GM21367 (cell line): ENCODE data around the gene PRAMEF5.
"Not testable (repeated sequence)": the region's sequence is repeated elsewhere in the genome, so short reads cannot be mapped to it uniquely, and the experiment has no call there.

Experiments
- ATAC-seq: cut with Tn5 transposase; IDR thresholded peaks from one replicate; pipeline ENCODE4 v1.9.1; 2021; ENCODE audit not compliant: unreplicated experiment

The PRAMEF5 gene

GRCh38 chr1:13253898-13254297 lies at the start of gene PRAMEF5:
PRAMEF5 (plus strand) TSS chr1:13254198; CDS start chr1:13259269, 5,071 bp downstream.
- not testable (repeated sequence) for ATAC-seq

GRCh38 chr1:13208712-13209111 lies 45.3 kb upstream of the PRAMEF5 start:
- not testable (repeated sequence) for ATAC-seq

- not testable (repeated sequence) for ATAC-seq
Measured at GRCh38 chr1:13216619-13217018, 37.4 kb upstream of the PRAMEF5 start.

GRCh38 chr1:13219203-13219602 lies 34.8 kb upstream of the PRAMEF5 start:
- not testable (repeated sequence) for ATAC-seq

- not testable (repeated sequence) for ATAC-seq
Measured at GRCh38 chr1:13222788-13223187, 31.2 kb upstream of the PRAMEF5 start.

- ATAC-seq, result no peak
Measured at GRCh38 chr1:13224480-13225060, 29.4 kb upstream of the PRAMEF5 start.

GRCh38 chr1:13225675-13226204 lies 28.3 kb upstream of the PRAMEF5 start, which contains the start of gene PRAMEF18:
PRAMEF18 (minus strand) TSS chr1:13226154; CDS start chr1:13226106, 48 bp downstream.
- not testable (repeated sequence) for ATAC-seq

GRCh38 chr1:13227271-13228055 lies 26.5 kb upstream of the PRAMEF5 start:
- not testable (repeated sequence) for ATAC-seq

- no peak for ATAC-seq
Measured at GRCh38 chr1:13228343-13228781, 25.6 kb upstream of the PRAMEF5 start.

GRCh38 chr1:13230096-13230495 lies 23.9 kb upstream of the PRAMEF5 start:
- ATAC-seq, result not testable (repeated sequence)

- ATAC-seq, result not testable (repeated sequence)
Measured at GRCh38 chr1:13230601-13231000, 23.4 kb upstream of the PRAMEF5 start.

- not testable (repeated sequence) for ATAC-seq
Measured at GRCh38 chr1:13231061-13231750, 22.8 kb upstream of the PRAMEF5 start.

- ATAC-seq, result not testable (repeated sequence)
Measured at GRCh38 chr1:13232056-13232455, 21.9 kb upstream of the PRAMEF5 start.

- not testable (repeated sequence) for ATAC-seq
Measured at GRCh38 chr1:13234057-13234456, 19.9 kb upstream of the PRAMEF5 start.

- ATAC-seq, result not testable (repeated sequence)
Measured at GRCh38 chr1:13237572-13237971, 16.4 kb upstream of the PRAMEF5 start.

GRCh38 chr1:13239633-13240032 lies 14.4 kb upstream of the PRAMEF5 start:
- not testable (repeated sequence) for ATAC-seq

GRCh38 chr1:13243536-13244263 lies 10.3 kb upstream of the PRAMEF5 start:
- ATAC-seq, result not testable (repeated sequence)

GRCh38 chr1:13245841-13246553 lies 8.0 kb upstream of the PRAMEF5 start:
- not testable (repeated sequence) for ATAC-seq

- not testable (repeated sequence) for ATAC-seq
Measured at GRCh38 chr1:13246554-13246871, 7.5 kb upstream of the PRAMEF5 start.

- ATAC-seq, result not testable (repeated sequence)
Measured at GRCh38 chr1:13247122-13247521, 6.9 kb upstream of the PRAMEF5 start.
